HL-60 (cell line): ENCODE results near the gene PPFIA2.

Source experiments
- DNase-seq, 2 experiments: peaks; one replicate each; pipeline ENCODE4 v3.0.0-alpha.2; 2010 to 2020; ENCODE audit warnings: low read depth in 1 of 2, low spot score in 1 of 2
- H3K27ac ChIP-seq: fragments of 250-450 bp; sonication (Bioruptor Pico); replicated peaks from 2 replicates; pipeline ENCODE4 v1.5.1; 2020; ENCODE audit warnings: mild to moderate bottlenecking, moderate library complexity
- H3K27me3 ChIP-seq: fragments of 250-450 bp; sonication (Bioruptor Pico); 2 replicates; pipeline ENCODE4 v1.5.1; 2021; ENCODE audit warnings: mild to moderate bottlenecking, moderate library complexity; ENCODE audit not compliant: insufficient read depth, poor library complexity, severe bottlenecking
- H3K4me3 ChIP-seq: replicated peaks from 2 replicates; pipeline ENCODE4 v1.5.1; 2011; ENCODE audit warnings: mild to moderate bottlenecking, control low read depth, low read length; ENCODE audit not compliant: insufficient read depth
- GABPA ChIP-seq: IDR thresholded peaks from 2 replicates; pipeline ENCODE4 v1.6.1; 2012; ENCODE audit warnings: low read depth
- POLR2AphosphoS5 ChIP-seq: IDR thresholded peaks from 2 replicates; pipeline ENCODE4 v1.6.1; 2012; ENCODE audit warnings: low read depth
- SPI1 ChIP-seq: IDR thresholded peaks from 2 replicates; pipeline ENCODE4 v1.6.1; 2012; ENCODE audit warnings: low read depth, mild to moderate bottlenecking, borderline replicate concordance
- TF ChIP-seq, protein P1 (sequence below): IDR thresholded peaks from 2 replicates; pipeline ENCODE4 v1.6.1; 2012; ENCODE audit warnings: low read depth; ENCODE audit not compliant: insufficient replicate concordance
- TF ChIP-seq, protein P2 (sequence below): IDR thresholded peaks from one replicate; pipeline ENCODE4 v1.5.1; 2011; ENCODE audit warnings: low read length, control low read depth, inconsistent platforms; ENCODE audit not compliant: insufficient read depth

PPFIA2 gene

DNA sequence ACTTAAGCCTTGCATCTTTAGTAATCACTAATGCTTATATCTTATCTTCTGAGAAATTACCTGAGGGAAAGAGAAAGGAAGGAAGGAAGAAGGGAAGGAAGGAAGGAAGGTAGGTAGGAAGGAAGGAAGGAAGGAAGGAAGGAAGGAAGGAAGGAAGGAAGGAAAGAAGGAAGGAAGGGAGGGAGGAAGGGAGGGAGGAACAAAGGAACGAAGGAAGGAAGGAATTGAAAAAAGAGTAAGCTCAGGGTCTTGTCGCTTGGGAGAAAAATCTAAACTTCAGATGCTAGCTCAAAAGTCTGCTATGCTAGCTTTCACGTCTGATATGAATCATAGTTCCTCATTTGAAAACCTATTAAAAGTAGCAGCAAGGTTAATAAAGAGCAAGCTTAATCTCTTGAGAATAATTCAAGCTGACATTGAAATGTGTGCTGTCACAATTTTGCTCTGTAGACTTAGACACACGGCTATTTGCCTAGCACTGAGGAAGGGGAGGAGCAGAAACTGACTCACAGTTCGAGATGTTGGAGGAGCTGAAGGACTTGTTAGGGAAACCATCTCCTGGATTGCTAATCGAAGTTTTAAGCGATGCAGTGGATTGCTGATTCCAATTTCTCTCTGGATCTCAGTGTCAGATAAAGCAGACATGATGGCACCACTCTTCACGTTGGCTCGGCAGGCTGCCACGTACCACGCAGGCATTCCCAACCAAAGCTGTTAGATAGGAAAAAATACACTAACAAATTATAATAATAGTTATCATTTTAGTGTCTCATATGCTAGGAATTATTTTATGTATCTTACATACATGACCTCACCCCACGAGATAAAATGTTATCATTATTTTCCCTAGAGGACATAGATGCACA, 464.6 kb downstream of the PPFIA2 start:
- no peak for DNase-seq
- H3K4me3 ChIP-seq, result no peak overlapping the region
- no peak overlapping the region for H3K27ac ChIP-seq
- no peaks in the 10 kb centered on the region for H3K27me3 ChIP-seq
- TF ChIP-seq GABPA, result no peak
- no peak for TF ChIP-seq SPI1
- TF ChIP-seq POLR2AphosphoS5, result no peak
- TF ChIP-seq, protein P1, sequence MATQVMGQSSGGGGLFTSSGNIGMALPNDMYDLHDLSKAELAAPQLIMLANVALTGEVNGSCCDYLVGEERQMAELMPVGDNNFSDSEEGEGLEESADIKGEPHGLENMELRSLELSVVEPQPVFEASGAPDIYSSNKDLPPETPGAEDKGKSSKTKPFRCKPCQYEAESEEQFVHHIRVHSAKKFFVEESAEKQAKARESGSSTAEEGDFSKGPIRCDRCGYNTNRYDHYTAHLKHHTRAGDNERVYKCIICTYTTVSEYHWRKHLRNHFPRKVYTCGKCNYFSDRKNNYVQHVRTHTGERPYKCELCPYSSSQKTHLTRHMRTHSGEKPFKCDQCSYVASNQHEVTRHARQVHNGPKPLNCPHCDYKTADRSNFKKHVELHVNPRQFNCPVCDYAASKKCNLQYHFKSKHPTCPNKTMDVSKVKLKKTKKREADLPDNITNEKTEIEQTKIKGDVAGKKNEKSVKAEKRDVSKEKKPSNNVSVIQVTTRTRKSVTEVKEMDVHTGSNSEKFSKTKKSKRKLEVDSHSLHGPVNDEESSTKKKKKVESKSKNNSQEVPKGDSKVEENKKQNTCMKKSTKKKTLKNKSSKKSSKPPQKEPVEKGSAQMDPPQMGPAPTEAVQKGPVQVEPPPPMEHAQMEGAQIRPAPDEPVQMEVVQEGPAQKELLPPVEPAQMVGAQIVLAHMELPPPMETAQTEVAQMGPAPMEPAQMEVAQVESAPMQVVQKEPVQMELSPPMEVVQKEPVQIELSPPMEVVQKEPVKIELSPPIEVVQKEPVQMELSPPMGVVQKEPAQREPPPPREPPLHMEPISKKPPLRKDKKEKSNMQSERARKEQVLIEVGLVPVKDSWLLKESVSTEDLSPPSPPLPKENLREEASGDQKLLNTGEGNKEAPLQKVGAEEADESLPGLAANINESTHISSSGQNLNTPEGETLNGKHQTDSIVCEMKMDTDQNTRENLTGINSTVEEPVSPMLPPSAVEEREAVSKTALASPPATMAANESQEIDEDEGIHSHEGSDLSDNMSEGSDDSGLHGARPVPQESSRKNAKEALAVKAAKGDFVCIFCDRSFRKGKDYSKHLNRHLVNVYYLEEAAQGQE, result no peak
- TF ChIP-seq, protein P2, sequence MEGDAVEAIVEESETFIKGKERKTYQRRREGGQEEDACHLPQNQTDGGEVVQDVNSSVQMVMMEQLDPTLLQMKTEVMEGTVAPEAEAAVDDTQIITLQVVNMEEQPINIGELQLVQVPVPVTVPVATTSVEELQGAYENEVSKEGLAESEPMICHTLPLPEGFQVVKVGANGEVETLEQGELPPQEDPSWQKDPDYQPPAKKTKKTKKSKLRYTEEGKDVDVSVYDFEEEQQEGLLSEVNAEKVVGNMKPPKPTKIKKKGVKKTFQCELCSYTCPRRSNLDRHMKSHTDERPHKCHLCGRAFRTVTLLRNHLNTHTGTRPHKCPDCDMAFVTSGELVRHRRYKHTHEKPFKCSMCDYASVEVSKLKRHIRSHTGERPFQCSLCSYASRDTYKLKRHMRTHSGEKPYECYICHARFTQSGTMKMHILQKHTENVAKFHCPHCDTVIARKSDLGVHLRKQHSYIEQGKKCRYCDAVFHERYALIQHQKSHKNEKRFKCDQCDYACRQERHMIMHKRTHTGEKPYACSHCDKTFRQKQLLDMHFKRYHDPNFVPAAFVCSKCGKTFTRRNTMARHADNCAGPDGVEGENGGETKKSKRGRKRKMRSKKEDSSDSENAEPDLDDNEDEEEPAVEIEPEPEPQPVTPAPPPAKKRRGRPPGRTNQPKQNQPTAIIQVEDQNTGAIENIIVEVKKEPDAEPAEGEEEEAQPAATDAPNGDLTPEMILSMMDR, result no peak

DNA sequence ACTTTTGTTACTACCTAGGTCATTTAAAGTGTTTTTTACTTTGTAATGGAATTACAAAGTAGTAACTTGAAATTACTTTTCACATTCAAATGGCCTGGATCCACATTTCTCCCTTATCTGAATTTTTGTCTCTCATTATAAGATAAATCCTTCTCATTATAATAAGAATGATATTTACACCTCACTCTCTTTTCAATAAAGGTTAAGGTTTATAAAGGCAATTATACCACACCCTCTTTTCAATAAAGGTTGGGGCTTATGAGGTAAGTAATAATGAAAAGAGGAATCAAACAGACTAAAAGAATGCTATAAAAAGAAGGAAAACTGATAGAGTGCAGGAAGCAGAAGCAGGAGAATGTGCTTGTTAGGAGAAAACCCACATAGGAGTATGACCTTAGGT, 470.5 kb downstream of the PPFIA2 start:
- H3K27ac ChIP-seq, result no peak overlapping the region
- no peak for DNase-seq
- TF ChIP-seq, protein P1, result no peak
- TF ChIP-seq GABPA, result no peak
- TF ChIP-seq SPI1, result no peak
- TF ChIP-seq, protein P2, result no peak
- TF ChIP-seq POLR2AphosphoS5, result no peak
- no peak overlapping the region for H3K4me3 ChIP-seq
- no peaks in the 10 kb centered on the region for H3K27me3 ChIP-seq

DNA sequence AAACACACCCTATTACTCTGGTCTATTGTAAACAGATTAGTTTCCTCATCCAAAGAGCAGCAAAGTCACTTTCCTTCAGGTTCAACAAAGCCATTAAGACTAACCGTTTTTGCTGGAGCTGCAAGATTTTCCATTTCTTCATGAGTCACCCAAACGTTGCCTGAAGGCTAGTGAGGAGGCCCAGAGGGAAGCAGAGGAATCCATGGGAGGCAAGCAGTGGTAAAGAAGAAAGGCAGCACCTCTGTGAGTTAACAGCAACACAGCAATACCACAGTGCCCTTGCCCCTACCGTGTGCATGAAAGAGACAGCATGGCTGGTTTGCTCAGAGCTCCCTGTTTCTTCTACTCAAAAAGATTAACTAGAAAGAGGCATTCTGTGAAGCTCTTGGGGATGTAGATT, 475.0 kb downstream of the PPFIA2 start:
- DNase-seq, result no peak

More for the DNA sequence above, 475.0 kb downstream of the PPFIA2 start:
- no peaks in the 10 kb centered on the region for H3K27me3 ChIP-seq
- H3K4me3 ChIP-seq, result no peak overlapping the region
- TF ChIP-seq, protein P2, result no peak
- H3K27ac ChIP-seq, result no peak overlapping the region
